ENCODE data around the gene TMEM63B.
"Not testable (repeated sequence)": the region's sequence is repeated elsewhere in the genome, so short reads cannot be mapped to it uniquely, and the experiment has no call there.

Gene TMEM63B

GRCh38 chr6:44172731-44173500, 45.6 kb downstream of the TMEM63B start:
- DNase-seq = peak; percentile 43 to 73 (median 60)

- no peak for DNase-seq
Observed at GRCh38 chr6:44176130-44176761, 48.9 kb downstream of the TMEM63B start.

- DNase-seq = no peak
Observed at GRCh38 chr6:44176762-44177509, 49.6 kb downstream of the TMEM63B start.

- no peak for DNase-seq
Observed at GRCh38 chr6:44177691-44178423, 50.5 kb downstream of the TMEM63B start.

GRCh38 chr6:44178424-44179071, 51.2 kb downstream of the TMEM63B start:
- DNase-seq = no peak

- no peak for DNase-seq
Observed at GRCh38 chr6:44179072-44179536, 51.8 kb downstream of the TMEM63B start.

GRCh38 chr6:44179648-44180047, 52.3 kb downstream of the TMEM63B start:
- DNase-seq = no peak

- DNase-seq = no peak
Observed at GRCh38 chr6:44180406-44180805, 53.1 kb downstream of the TMEM63B start.

- no peak for DNase-seq
Observed at GRCh38 chr6:44180886-44181285, 53.5 kb downstream of the TMEM63B start.

GRCh38 chr6:44181784-44182183, 54.4 kb downstream of the TMEM63B start:
- DNase-seq = not testable (repeated sequence)

GRCh38 chr6:44182911-44183390, 55.6 kb downstream of the TMEM63B start:
- no peak for DNase-seq

GRCh38 chr6:44183783-44184182, 56.4 kb downstream of the TMEM63B start:
- no peak for DNase-seq

- DNase-seq = not testable (repeated sequence)
Observed at GRCh38 chr6:44185356-44185755, 58.0 kb downstream of the TMEM63B start.

GRCh38 chr6:44185953-44186634, 58.7 kb downstream of the TMEM63B start:
- DNase-seq = peak in 2 of 6 experiments; percentile 7 to 34

GRCh38 chr6:44186635-44187025, 59.3 kb downstream of the TMEM63B start:
- no peak for DNase-seq

- no peak for DNase-seq
Observed at GRCh38 chr6:44188819-44189218, 61.5 kb downstream of the TMEM63B start.

GRCh38 chr6:44189257-44189656, 61.9 kb downstream of the TMEM63B start:
- no peak for DNase-seq

- DNase-seq = no peak
Observed at GRCh38 chr6:44190715-44191114, 63.4 kb downstream of the TMEM63B start.

- DNase-seq = no peak
Observed at GRCh38 chr6:44192428-44193041, 65.2 kb downstream of the TMEM63B start.

GRCh38 chr6:44193307-44193910, 66.1 kb downstream of the TMEM63B start:
- DNase-seq = no peak

GRCh38 chr6:44194326-44194725, 67.0 kb downstream of the TMEM63B start:
- no peak for DNase-seq

Measured in stimulated activated naive CD4-positive, alpha-beta T cell (primary cell).